ENCODE data around the gene FOXC1.

The FOXC1 gene

GRCh38 chr6:1580585-1580984 lies 29.1 kb upstream of the FOXC1 start:
- H3K79me2 ChIP-seq (ENCODE audit: insufficient read depth, low read depth), result no peaks in the 10 kb centered on the region
- H3K36me3 ChIP-seq (ENCODE audit: insufficient read depth), result no peaks in the 10 kb centered on the region
- no peaks in the 10 kb centered on the region for H3K27me3 ChIP-seq (ENCODE audit: insufficient read depth, low read depth)
- H3K4me1 ChIP-seq (ENCODE audit: low read depth, poor library complexity, severe bottlenecking), result no peaks in the 10 kb centered on the region
- TF ChIP-seq, protein P1, sequence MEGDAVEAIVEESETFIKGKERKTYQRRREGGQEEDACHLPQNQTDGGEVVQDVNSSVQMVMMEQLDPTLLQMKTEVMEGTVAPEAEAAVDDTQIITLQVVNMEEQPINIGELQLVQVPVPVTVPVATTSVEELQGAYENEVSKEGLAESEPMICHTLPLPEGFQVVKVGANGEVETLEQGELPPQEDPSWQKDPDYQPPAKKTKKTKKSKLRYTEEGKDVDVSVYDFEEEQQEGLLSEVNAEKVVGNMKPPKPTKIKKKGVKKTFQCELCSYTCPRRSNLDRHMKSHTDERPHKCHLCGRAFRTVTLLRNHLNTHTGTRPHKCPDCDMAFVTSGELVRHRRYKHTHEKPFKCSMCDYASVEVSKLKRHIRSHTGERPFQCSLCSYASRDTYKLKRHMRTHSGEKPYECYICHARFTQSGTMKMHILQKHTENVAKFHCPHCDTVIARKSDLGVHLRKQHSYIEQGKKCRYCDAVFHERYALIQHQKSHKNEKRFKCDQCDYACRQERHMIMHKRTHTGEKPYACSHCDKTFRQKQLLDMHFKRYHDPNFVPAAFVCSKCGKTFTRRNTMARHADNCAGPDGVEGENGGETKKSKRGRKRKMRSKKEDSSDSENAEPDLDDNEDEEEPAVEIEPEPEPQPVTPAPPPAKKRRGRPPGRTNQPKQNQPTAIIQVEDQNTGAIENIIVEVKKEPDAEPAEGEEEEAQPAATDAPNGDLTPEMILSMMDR (conservative IDR thresholded peaks at IDR 0.05; ENCODE audit: low read depth, low read length), result no peak
- no peak overlapping the region for H3K27ac ChIP-seq
- no peak overlapping the region for H3K4me2 ChIP-seq
- H2AFZ ChIP-seq (ENCODE audit: low read depth), result no peak overlapping the region
- no peaks in the 10 kb centered on the region for H4K20me1 ChIP-seq (ENCODE audit: insufficient read depth)
- no peak overlapping the region for H3K9ac ChIP-seq
- H3K4me3 ChIP-seq (IDR thresholded peaks at IDR 0.05; ENCODE audit: insufficient read depth, low read depth, low read length), result no peak overlapping the region

DNA sequence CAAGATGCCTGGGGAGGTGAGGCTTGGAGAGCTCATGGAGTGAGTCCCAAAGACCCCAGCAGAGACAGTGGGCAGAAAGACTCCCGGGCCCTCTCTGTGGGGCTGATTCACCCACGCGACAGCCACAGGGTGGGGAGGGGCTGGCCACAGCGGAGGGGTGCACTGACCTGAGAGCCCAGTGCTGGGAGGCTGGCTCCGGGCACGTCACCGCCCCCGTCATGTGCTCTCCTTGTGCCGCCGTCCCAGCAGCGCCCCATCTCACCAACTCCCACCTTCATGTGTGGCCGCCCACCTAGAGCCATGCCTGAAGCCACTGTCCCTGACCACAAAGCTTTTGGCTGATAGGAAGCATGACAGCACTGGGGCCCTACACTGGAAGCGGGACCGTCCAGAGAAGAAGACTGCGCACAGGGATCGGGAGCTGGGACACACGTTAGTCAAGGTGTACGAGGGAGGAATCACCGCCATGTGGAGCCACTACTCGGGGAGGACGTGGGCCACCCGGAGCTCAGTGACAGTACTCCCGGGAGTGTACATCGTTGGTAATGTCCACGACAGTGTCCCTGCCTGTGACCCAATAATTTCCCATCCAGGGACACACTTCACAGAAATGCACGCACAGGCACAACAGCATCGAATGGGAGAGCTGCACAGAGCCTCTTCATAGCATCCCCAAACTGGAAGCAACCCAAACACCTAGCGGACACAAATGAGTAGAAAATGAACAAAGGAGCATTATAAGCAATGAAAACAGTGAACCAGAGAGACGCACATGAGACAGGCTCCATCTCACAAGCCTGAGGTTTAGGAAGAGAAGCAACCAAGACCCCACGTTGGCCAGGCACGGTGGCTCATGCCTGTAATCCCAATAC lies 28.4 kb upstream of the FOXC1 start:
- Histone ChIP-seq H3K4me2 (no peak overlapping the region), H4K20me1 (ENCODE audit: insufficient read depth) (no peaks in the 10 kb centered on the region), H3K27ac (no peak overlapping the region), H3K79me2 (ENCODE audit: insufficient read depth, low read depth) (no peaks in the 10 kb centered on the region), H3K4me3 (IDR thresholded peaks at IDR 0.05; ENCODE audit: insufficient read depth, low read depth, low read length) (no peak overlapping the region), H3K4me1 (ENCODE audit: low read depth, poor library complexity, severe bottlenecking) (no peaks in the 10 kb centered on the region), H3K27me3 (ENCODE audit: insufficient read depth, low read depth) (no peaks in the 10 kb centered on the region), H2AFZ (ENCODE audit: low read depth) (no peak overlapping the region), H3K9ac (no peak overlapping the region), H3K36me3 (ENCODE audit: insufficient read depth) (no peaks in the 10 kb centered on the region)
- TF ChIP-seq, protein P1 (conservative IDR thresholded peaks at IDR 0.05; ENCODE audit: low read depth, low read length), result no peak

- no peak overlapping the region for H3K9ac ChIP-seq
- no peaks in the 10 kb centered on the region for H3K79me2 ChIP-seq (ENCODE audit: insufficient read depth, low read depth)
- no peak overlapping the region for H3K4me2 ChIP-seq
- TF ChIP-seq, protein P1 (conservative IDR thresholded peaks at IDR 0.05; ENCODE audit: low read depth, low read length), result no peak
- no peak overlapping the region for H3K4me3 ChIP-seq (IDR thresholded peaks at IDR 0.05; ENCODE audit: insufficient read depth, low read depth, low read length)
- no peaks in the 10 kb centered on the region for H4K20me1 ChIP-seq (ENCODE audit: insufficient read depth)
- no peaks in the 10 kb centered on the region for H3K36me3 ChIP-seq (ENCODE audit: insufficient read depth)
- no peak overlapping the region for H3K27ac ChIP-seq
- no peaks in the 10 kb centered on the region for H3K27me3 ChIP-seq (ENCODE audit: insufficient read depth, low read depth)
- no peaks in the 10 kb centered on the region for H3K4me1 ChIP-seq (ENCODE audit: low read depth, poor library complexity, severe bottlenecking)
- H2AFZ ChIP-seq (ENCODE audit: low read depth), result no peak overlapping the region
Observed at GRCh38 chr6:1584146-1584545, 25.6 kb upstream of the FOXC1 start.

GRCh38 chr6:1584996-1585668 lies 24.6 kb upstream of the FOXC1 start:
- H2AFZ ChIP-seq (ENCODE audit: low read depth), result no peak overlapping the region
- TF ChIP-seq, protein P1 (conservative IDR thresholded peaks at IDR 0.05; ENCODE audit: low read depth, low read length), result no peak
- H3K9ac ChIP-seq, result no peak overlapping the region
- no peak overlapping the region for H3K4me2 ChIP-seq
- no peaks in the 10 kb centered on the region for H4K20me1 ChIP-seq (ENCODE audit: insufficient read depth)
- H3K27ac ChIP-seq, result no peak overlapping the region
- H3K27me3 ChIP-seq (ENCODE audit: insufficient read depth, low read depth), result no peaks in the 10 kb centered on the region
- H3K4me1 ChIP-seq (ENCODE audit: low read depth, poor library complexity, severe bottlenecking), result no peaks in the 10 kb centered on the region
- H3K79me2 ChIP-seq (ENCODE audit: insufficient read depth, low read depth), result no peaks in the 10 kb centered on the region
- H3K4me3 ChIP-seq (IDR thresholded peaks at IDR 0.05; ENCODE audit: insufficient read depth, low read depth, low read length), result no peak overlapping the region
- H3K36me3 ChIP-seq (ENCODE audit: insufficient read depth), result no peaks in the 10 kb centered on the region

Measured in KMS-11 (cell line).